Measurements from ENCODE around the gene SOWAHB.

Gene SOWAHB

GRCh38 chr4:76931576-76932276, 33.8 kb upstream of the SOWAHB start:
- DNase-seq (ENCODE audit: low read depth, low spot score) = no peak
- H3K4me3 ChIP-seq (ENCODE audit: low read depth, low read length) = no peak overlapping the region
- in situ Hi-C loops (cut with HindIII; ENCODE audit: low sequenced_read_pairs) = no loop called here
- no peak for TF ChIP-seq CTCF (IDR thresholded peaks at IDR 0.05; ENCODE audit: low read depth, low read length)

- no peak overlapping the region for H3K4me3 ChIP-seq (ENCODE audit: low read depth, low read length)
- DNase-seq (ENCODE audit: low read depth, low spot score) = no peak
- TF ChIP-seq CTCF (IDR thresholded peaks at IDR 0.05; ENCODE audit: low read depth, low read length) = no peak
- in situ Hi-C loops (cut with HindIII; ENCODE audit: low sequenced_read_pairs) = no loop called here
Observed at GRCh38 chr4:76931087-76931486, 33.1 kb upstream of the SOWAHB start.

- TF ChIP-seq CTCF (IDR thresholded peaks at IDR 0.05; ENCODE audit: low read depth, low read length) = no peak
- in situ Hi-C loops (cut with HindIII; ENCODE audit: low sequenced_read_pairs) = no loop called here
- DNase-seq (ENCODE audit: low read depth, low spot score) = no peak
- H3K4me3 ChIP-seq (ENCODE audit: low read depth, low read length) = no peak overlapping the region
Observed at GRCh38 chr4:76930685-76931084, 32.7 kb upstream of the SOWAHB start.

GRCh38 chr4:76926841-76927240, 28.9 kb upstream of the SOWAHB start:
- no peak for TF ChIP-seq CTCF (IDR thresholded peaks at IDR 0.05; ENCODE audit: low read depth, low read length)
- no peak overlapping the region for H3K4me3 ChIP-seq (ENCODE audit: low read depth, low read length)
- no peak for DNase-seq (ENCODE audit: low read depth, low spot score)
- in situ Hi-C loops (cut with HindIII; ENCODE audit: low sequenced_read_pairs) = no loop called here

- TF ChIP-seq CTCF (IDR thresholded peaks at IDR 0.05; ENCODE audit: low read depth, low read length) = no peak
- no peak for DNase-seq (ENCODE audit: low read depth, low spot score)
- in situ Hi-C loops (cut with HindIII; ENCODE audit: low sequenced_read_pairs) = no loop called here
- no peak overlapping the region for H3K4me3 ChIP-seq (ENCODE audit: low read depth, low read length)
Observed at GRCh38 chr4:76923619-76924357, 25.8 kb upstream of the SOWAHB start.

GRCh38 chr4:76920715-76921114, 22.8 kb upstream of the SOWAHB start:
- H3K4me3 ChIP-seq (ENCODE audit: low read depth, low read length) = no peak overlapping the region
- no peak for DNase-seq (ENCODE audit: low read depth, low spot score)
- in situ Hi-C loops (cut with HindIII; ENCODE audit: low sequenced_read_pairs) = no loop called here
- no peak for TF ChIP-seq CTCF (IDR thresholded peaks at IDR 0.05; ENCODE audit: low read depth, low read length)

Data from astrocyte of the spinal cord (primary cell).